IPS-20b (cell line): ENCODE results near the gene ZNF100.
"Not testable (repeated sequence)": the region's sequence is repeated elsewhere in the genome, so short reads cannot be mapped to it uniquely, and the experiment has no call there.

Experiments used
- H3K27ac ChIP-seq: one replicate; pipeline ENCODE4 v1.5.1; 2013; ENCODE audit warnings: low read length
- H3K27me3 ChIP-seq: 2 replicates; pipeline ENCODE4 v1.6.1; 2013; ENCODE audit warnings: mild to moderate bottlenecking, low read length, inconsistent platforms; ENCODE audit not compliant: insufficient read depth
- H3K36me3 ChIP-seq: 2 replicates; pipeline ENCODE4 v1.6.1; 2013; ENCODE audit warnings: low read depth, mild to moderate bottlenecking, inconsistent platforms, low read length, moderate library complexity; ENCODE audit not compliant: insufficient read depth
- H3K4me1 ChIP-seq: 2 replicates; pipeline ENCODE4 v1.6.1; 2013; ENCODE audit warnings: mild to moderate bottlenecking, control low read depth, inconsistent platforms, low read length, moderate library complexity; ENCODE audit not compliant: insufficient read depth
- H3K4me3 ChIP-seq: 2 replicates; pipeline ENCODE4 v1.5.1; 2013; ENCODE audit warnings: mild to moderate bottlenecking, low read length, inconsistent platforms
- H3K9ac ChIP-seq: 2 replicates; pipeline ENCODE4 v1.6.1; 2013; ENCODE audit warnings: low read depth, mild to moderate bottlenecking, inconsistent platforms, low read length, moderate library complexity
- H3K9me3 ChIP-seq: 2 replicates; pipeline ENCODE4 v1.6.1; 2013; ENCODE audit warnings: mild to moderate bottlenecking, low read depth, low read length, inconsistent platforms; ENCODE audit not compliant: insufficient read depth

The ZNF100 gene

GRCh38 chr19:21767065-21767800 lies at the start of gene ZNF100:
ZNF100 (minus strand) TSS chr19:21767579; CDS start chr19:21767429, 150 bp downstream.
- H3K9ac ChIP-seq, result peak within 1 kb of the TSS; percentile 91
- no peaks in the 10 kb centered on the region for H3K27me3 ChIP-seq
- peak within 1 kb of the TSS; percentile 97 for H3K4me3 ChIP-seq
- no peaks in the 10 kb centered on the region; the same call in 1 of the 2 replicates for H3K4me1 ChIP-seq
- no peak within 1 kb of the TSS for H3K27ac ChIP-seq
- no peaks in the 10 kb centered on the region for H3K9me3 ChIP-seq
- peaks cover 38% of the 10 kb centered on the region for H3K36me3 ChIP-seq

GRCh38 chr19:21812448-21812847 lies 45.1 kb upstream of the ZNF100 start:
- H3K9ac ChIP-seq, result no peak overlapping the region
- H3K27ac ChIP-seq, result no peak overlapping the region
- H3K36me3 ChIP-seq, result peaks cover 98% of the 10 kb centered on the region
- H3K4me3 ChIP-seq, result no peak overlapping the region
- no peaks in the 10 kb centered on the region for H3K27me3 ChIP-seq
- H3K4me1 ChIP-seq, result no peaks in the 10 kb centered on the region
- H3K9me3 ChIP-seq, result peaks cover 90% of the 10 kb centered on the region

GRCh38 chr19:21808400-21809000 lies 41.1 kb upstream of the ZNF100 start:
- not testable (repeated sequence) for H3K27ac ChIP-seq, H3K9ac ChIP-seq, H3K27me3 ChIP-seq, H3K4me3 ChIP-seq, H3K4me1 ChIP-seq
- H3K36me3 ChIP-seq, result peaks cover 74% of the 10 kb centered on the region
- peaks cover 87% of the 10 kb centered on the region for H3K9me3 ChIP-seq

GRCh38 chr19:21789466-21790085 lies 22.2 kb upstream of the ZNF100 start:
- no peaks in the 10 kb centered on the region for H3K4me1 ChIP-seq
- no peak overlapping the region for H3K27ac ChIP-seq
- H3K9me3 ChIP-seq, result peaks cover 7% of the 10 kb centered on the region
- no peaks in the 10 kb centered on the region for H3K27me3 ChIP-seq
- H3K9ac ChIP-seq, result no peak overlapping the region
- no peak overlapping the region for H3K4me3 ChIP-seq
- H3K36me3 ChIP-seq, result no peaks in the 10 kb centered on the region

- Histone ChIP-seq H3K9ac (no peak overlapping the region), H3K4me1 (no peaks in the 10 kb centered on the region), H3K9me3 (peaks cover 7% of the 10 kb centered on the region), H3K27ac (no peak overlapping the region), H3K4me3 (no peak overlapping the region), H3K27me3 (no peaks in the 10 kb centered on the region), H3K36me3 (no peaks in the 10 kb centered on the region)
Measured at GRCh38 chr19:21786936-21787335, 19.6 kb upstream of the ZNF100 start.

- H3K9me3 ChIP-seq, result peaks cover 11% of the 10 kb centered on the region; the same call in 1 of the 2 replicates
- not testable (repeated sequence) for H3K4me3 ChIP-seq, H3K27ac ChIP-seq, H3K36me3 ChIP-seq, H3K27me3 ChIP-seq, H3K9ac ChIP-seq, H3K4me1 ChIP-seq
Measured at GRCh38 chr19:21775792-21776191, 8.4 kb upstream of the ZNF100 start.

GRCh38 chr19:21766705-21767064 lies 694 bp downstream of the ZNF100 start:
- not testable (repeated sequence) for H3K27ac ChIP-seq, H3K9me3 ChIP-seq, H3K4me1 ChIP-seq, H3K27me3 ChIP-seq
- Histone ChIP-seq H3K9ac (peak overlapping the region; percentile 91), H3K36me3 (peaks cover 43% of the 10 kb centered on the region), H3K4me3 (peak overlapping the region; percentile 97)

GRCh38 chr19:21765151-21765550 lies 2.2 kb downstream of the ZNF100 start:
- Histone ChIP-seq H3K4me1 (no peaks in the 10 kb centered on the region; the same call in 1 of the 2 replicates), H3K27ac (no peak overlapping the region), H3K9me3 (no peaks in the 10 kb centered on the region), H3K27me3 (no peaks in the 10 kb centered on the region), H3K4me3 (peak overlapping the region; percentile 97; the same call in 1 of the 2 replicates), H3K36me3 (peaks cover 58% of the 10 kb centered on the region), H3K9ac (no peak overlapping the region)

GRCh38 chr19:21761547-21761946 lies 5.8 kb downstream of the ZNF100 start:
- not testable (repeated sequence) for H3K9me3 ChIP-seq, H3K4me3 ChIP-seq, H3K4me1 ChIP-seq, H3K27me3 ChIP-seq, H3K9ac ChIP-seq, H3K27ac ChIP-seq
- H3K36me3 ChIP-seq, result peaks cover 92% of the 10 kb centered on the region

- Histone ChIP-seq H3K27ac (no peak overlapping the region), H3K27me3 (no peaks in the 10 kb centered on the region), H3K4me3 (no peak overlapping the region), H3K9me3 (no peaks in the 10 kb centered on the region), H3K36me3 (peaks cover 86% of the 10 kb centered on the region), H3K4me1 (no peaks in the 10 kb centered on the region), H3K9ac (no peak overlapping the region)
Measured at GRCh38 chr19:21758296-21758695, 9.1 kb downstream of the ZNF100 start.

- H3K4me1 ChIP-seq, H3K4me3 ChIP-seq, H3K27ac ChIP-seq, H3K9me3 ChIP-seq, H3K9ac ChIP-seq, H3K27me3 ChIP-seq: not testable (repeated sequence)
- H3K36me3 ChIP-seq, result peaks cover 82% of the 10 kb centered on the region
Measured at GRCh38 chr19:21755555-21755954, 11.8 kb downstream of the ZNF100 start.

GRCh38 chr19:21751384-21751783 lies 16.0 kb downstream of the ZNF100 start:
- no peaks in the 10 kb centered on the region for H3K4me1 ChIP-seq
- H3K36me3 ChIP-seq, result peaks cover 68% of the 10 kb centered on the region
- no peak overlapping the region for H3K4me3 ChIP-seq
- no peaks in the 10 kb centered on the region for H3K9me3 ChIP-seq
- no peaks in the 10 kb centered on the region for H3K27me3 ChIP-seq
- H3K27ac ChIP-seq, result no peak overlapping the region
- H3K9ac ChIP-seq, result no peak overlapping the region
